Neural progenitor cell (in vitro differentiated cells): ENCODE data around the gene SIGLECL1. TPM values are rescaled to one million over a fixed set of nuclear protein-coding genes. Genes with fewer than 3 reads are reported as not detected.
"Not testable (repeated sequence)": the region's sequence is repeated elsewhere in the genome, so short reads cannot be mapped to it uniquely, and the experiment has no call there.

ENCODE experiments used
- DNase-seq: peaks from one replicate; pipeline ENCODE4 v3.0.0-alpha.2; 2016; ENCODE audit warnings: low spot score
- H2AFZ ChIP-seq: fragments of 200-600 bp; sonication (generic); replicated peaks from 2 replicates; pipeline ENCODE4 v1.6.1; 2016; ENCODE audit warnings: antibody characterized with exemption
- H3F3A ChIP-seq: fragments of 200-600 bp; sonication (generic); 2 replicates; pipeline ENCODE4 v1.6.1; 2016; ENCODE audit warnings: antibody characterized with exemption, low read depth
- H3K27ac ChIP-seq: fragments of 200-600 bp; sonication (generic); 2 replicates; pipeline ENCODE4 v1.5.1; 2016; ENCODE audit warnings: mild to moderate bottlenecking
- H3K27me3 ChIP-seq: fragments of 200-600 bp; sonication (generic); 2 replicates; pipeline ENCODE4 v1.6.1; 2016; ENCODE audit warnings: mild to moderate bottlenecking, moderate library complexity
- H3K36me3 ChIP-seq: fragments of 200-600 bp; sonication (generic); 2 replicates; pipeline ENCODE4 v1.5.1; 2016
- H3K4me1 ChIP-seq: fragments of 200-600 bp; sonication (generic); 2 replicates; pipeline ENCODE4 v1.6.1; 2016; ENCODE audit warnings: mixed run types
- H3K4me2 ChIP-seq: fragments of 200-600 bp; sonication (generic); 2 replicates; pipeline ENCODE4 v1.6.1; 2016
- H3K4me3 ChIP-seq: fragments of 200-600 bp; sonication (generic); 2 replicates; pipeline ENCODE4 v1.5.1; 2016
- H3K79me2 ChIP-seq: fragments of 200-600 bp; sonication (generic); 2 replicates; pipeline ENCODE4 v1.6.1; 2016; ENCODE audit warnings: low read depth
- H3K9ac ChIP-seq: fragments of 200-600 bp; sonication (generic); 2 replicates; pipeline ENCODE4 v1.6.1; 2016
- H3K9me3 ChIP-seq: fragments of 200-600 bp; sonication (generic); 2 replicates; pipeline ENCODE4 v1.5.1; 2016; ENCODE audit warnings: low read depth
- H4K20me1 ChIP-seq: fragments of 200-600 bp; sonication (generic); 2 replicates; pipeline ENCODE4 v1.6.1; 2016; ENCODE audit warnings: low read depth
- H3K27ac Mint-ChIP-seq: 3 replicates; pipeline ENCODE4 v1.8.0; 2021; ENCODE audit warnings: mixed read lengths
- H3K27me3 Mint-ChIP-seq: 2 replicates; pipeline ENCODE4 v1.8.0; 2022; ENCODE audit warnings: low read depth, mild to moderate bottlenecking, inconsistent platforms, moderate library complexity, mixed read lengths; ENCODE audit not compliant: insufficient read depth
- H3K36me3 Mint-ChIP-seq: 3 replicates; pipeline ENCODE4 v1.8.0; 2021; ENCODE audit warnings: mixed read lengths
- H3K4me1 Mint-ChIP-seq: 3 replicates; pipeline ENCODE4 v1.8.0; 2021; ENCODE audit warnings: mixed read lengths
- H3K4me3 Mint-ChIP-seq: 3 replicates; pipeline ENCODE4 v1.8.0; 2021; ENCODE audit warnings: mild to moderate bottlenecking, moderate library complexity, mixed read lengths
- H3K9me3 Mint-ChIP-seq: 3 replicates; pipeline ENCODE4 v1.8.0; 2020; ENCODE audit warnings: mixed read lengths
- EZH2 ChIP-seq: fragments of 200-600 bp; sonication (generic); IDR thresholded peaks from 2 replicates; pipeline ENCODE4 v1.6.1; 2017; ENCODE audit warnings: antibody characterized with exemption, mild to moderate bottlenecking, moderate library complexity
- EZH2phosphoT487 ChIP-seq: fragments of 200-600 bp; sonication (generic); IDR thresholded peaks from 2 replicates; pipeline ENCODE4 v1.6.1; 2017; ENCODE audit warnings: antibody characterized with exemption
- total RNA-seq: library from RNA; depleted of rRNA; stranded (reverse); fragments of >200 nt; gene quantifications from 2 replicates; pipeline ENCODE4 v1.2.3, GENCODE V29; 2015; ENCODE audit warnings: low replicate concordance
- TF ChIP-seq, protein P1 (sequence below): fragments of 200-600 bp; sonication (generic); IDR thresholded peaks from 2 replicates; pipeline ENCODE4 v1.5.1; 2017; ENCODE audit warnings: antibody characterized with exemption, mild to moderate bottlenecking

The SIGLECL1 gene
- total RNA-seq, 1 donor from 2014 or later = not detected

GRCh38 chr19:51220996-51221395, 29.9 kb upstream of the SIGLECL1 start:
- Histone ChIP-seq H3K79me2 (no peaks in the 10 kb centered on the region), H3K9ac (no peak overlapping the region), H3K9me3 (no peaks in the 10 kb centered on the region), H3F3A (no peaks in the 10 kb centered on the region), H3K36me3 (no peaks in the 10 kb centered on the region), H3K4me3 (no peak overlapping the region), H3K27ac (no peak overlapping the region), H3K4me2 (no peak overlapping the region), H3K4me1 (no peaks in the 10 kb centered on the region), H3K27me3 (peaks cover 5% of the 10 kb centered on the region), H2AFZ (no peak overlapping the region), H4K20me1 (no peaks in the 10 kb centered on the region)
- no peaks in the 10 kb centered on the region for H3K4me1 Mint-ChIP-seq
- peaks cover under 1% of the 10 kb centered on the region for H3K9me3 Mint-ChIP-seq
- no peak overlapping the region for H3K27ac Mint-ChIP-seq
- no peak for TF ChIP-seq EZH2
- H3K4me3 Mint-ChIP-seq = no peak overlapping the region
- peaks cover 2% of the 10 kb centered on the region for H3K27me3 Mint-ChIP-seq
- DNase-seq = no peak
- no peaks in the 10 kb centered on the region for H3K36me3 Mint-ChIP-seq

GRCh38 chr19:51224163-51224641, 26.7 kb upstream of the SIGLECL1 start:
- no peaks in the 10 kb centered on the region for H3K9me3 Mint-ChIP-seq
- Histone ChIP-seq H3K36me3 (no peaks in the 10 kb centered on the region), H3K4me2 (no peak overlapping the region), H3K27ac (no peak overlapping the region), H3K9me3 (no peaks in the 10 kb centered on the region), H3K79me2 (no peaks in the 10 kb centered on the region), H3K9ac (no peak overlapping the region), H2AFZ (no peak overlapping the region), H4K20me1 (no peaks in the 10 kb centered on the region), H3F3A (no peaks in the 10 kb centered on the region), H3K4me3 (no peak overlapping the region), H3K27me3 (peaks cover 5% of the 10 kb centered on the region), H3K4me1 (no peaks in the 10 kb centered on the region)
- H3K36me3 Mint-ChIP-seq = no peaks in the 10 kb centered on the region
- H3K27me3 Mint-ChIP-seq = no peaks in the 10 kb centered on the region
- DNase-seq = no peak
- no peak overlapping the region for H3K27ac Mint-ChIP-seq
- no peaks in the 10 kb centered on the region for H3K4me1 Mint-ChIP-seq
- TF ChIP-seq EZH2 = no peak
- TF ChIP-seq, protein P1, sequence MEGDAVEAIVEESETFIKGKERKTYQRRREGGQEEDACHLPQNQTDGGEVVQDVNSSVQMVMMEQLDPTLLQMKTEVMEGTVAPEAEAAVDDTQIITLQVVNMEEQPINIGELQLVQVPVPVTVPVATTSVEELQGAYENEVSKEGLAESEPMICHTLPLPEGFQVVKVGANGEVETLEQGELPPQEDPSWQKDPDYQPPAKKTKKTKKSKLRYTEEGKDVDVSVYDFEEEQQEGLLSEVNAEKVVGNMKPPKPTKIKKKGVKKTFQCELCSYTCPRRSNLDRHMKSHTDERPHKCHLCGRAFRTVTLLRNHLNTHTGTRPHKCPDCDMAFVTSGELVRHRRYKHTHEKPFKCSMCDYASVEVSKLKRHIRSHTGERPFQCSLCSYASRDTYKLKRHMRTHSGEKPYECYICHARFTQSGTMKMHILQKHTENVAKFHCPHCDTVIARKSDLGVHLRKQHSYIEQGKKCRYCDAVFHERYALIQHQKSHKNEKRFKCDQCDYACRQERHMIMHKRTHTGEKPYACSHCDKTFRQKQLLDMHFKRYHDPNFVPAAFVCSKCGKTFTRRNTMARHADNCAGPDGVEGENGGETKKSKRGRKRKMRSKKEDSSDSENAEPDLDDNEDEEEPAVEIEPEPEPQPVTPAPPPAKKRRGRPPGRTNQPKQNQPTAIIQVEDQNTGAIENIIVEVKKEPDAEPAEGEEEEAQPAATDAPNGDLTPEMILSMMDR = no peak
- no peak for TF ChIP-seq EZH2phosphoT487
- H3K4me3 Mint-ChIP-seq = no peak overlapping the region

GRCh38 chr19:51224898-51225393, 25.9 kb upstream of the SIGLECL1 start, which contains the start of gene CD33:
Gene CD33, plus strand, starts transcription at chr19:51225080. Its CDS starts 39 bp downstream, at chr19:51225119.
- H3K36me3 ChIP-seq = not testable (repeated sequence)

GRCh38 chr19:51226067-51226466, 24.8 kb upstream of the SIGLECL1 start:
- H3K4me1 ChIP-seq = no peaks in the 10 kb centered on the region
- H3K36me3 ChIP-seq = no peaks in the 10 kb centered on the region
- no peaks in the 10 kb centered on the region for H3K79me2 ChIP-seq
- H3K9me3 Mint-ChIP-seq = no peaks in the 10 kb centered on the region
- H3K9ac ChIP-seq = no peak overlapping the region
- no peaks in the 10 kb centered on the region for H3K4me1 Mint-ChIP-seq
- H3K9me3 ChIP-seq = no peaks in the 10 kb centered on the region
- H3K27me3 Mint-ChIP-seq = no peaks in the 10 kb centered on the region
- no peaks in the 10 kb centered on the region for H3K36me3 Mint-ChIP-seq
- H3K27ac ChIP-seq = no peak overlapping the region
- no peak for DNase-seq
- H2AFZ ChIP-seq = no peak overlapping the region
- H3K4me3 ChIP-seq = no peak overlapping the region
- H3K4me2 ChIP-seq = no peak overlapping the region
- TF ChIP-seq EZH2phosphoT487 = no peak
- TF ChIP-seq, protein P1 = no peak
- no peak for TF ChIP-seq EZH2
- H4K20me1 ChIP-seq = no peaks in the 10 kb centered on the region
- H3K4me3 Mint-ChIP-seq = no peak overlapping the region
- no peak overlapping the region for H3K27ac Mint-ChIP-seq
- no peaks in the 10 kb centered on the region for H3K27me3 ChIP-seq
- H3F3A ChIP-seq = no peaks in the 10 kb centered on the region

More at GRCh38 chr19:51224898-51225393, 25.9 kb upstream of the SIGLECL1 start, which contains the start of gene CD33:
- H3K27ac Mint-ChIP-seq, H3F3A ChIP-seq, H3K4me1 ChIP-seq, H3K9me3 Mint-ChIP-seq, H3K4me1 Mint-ChIP-seq, H3K9ac ChIP-seq, H3K36me3 Mint-ChIP-seq, H3K4me3 ChIP-seq, H3K79me2 ChIP-seq, H3K27me3 Mint-ChIP-seq, H3K4me2 ChIP-seq, H3K9me3 ChIP-seq, H4K20me1 ChIP-seq, H2AFZ ChIP-seq, DNase-seq, H3K27ac ChIP-seq, H3K27me3 ChIP-seq, H3K4me3 Mint-ChIP-seq: not testable (repeated sequence)
